ENCODE data around the gene HSD11B1.

GRCh38 chr1:209670441-209671082 is 34.1 kb upstream of the HSD11B1 start:
- TF ChIP-seq CTCF (IDR thresholded peaks at IDR 0.05; ENCODE audit: poor library complexity, severe bottlenecking) (no peak), SMC3 (conservative IDR thresholded peaks at IDR 0.05; ENCODE audit: poor library complexity) (no peak), POLR2AphosphoS5 (IDR thresholded peaks at IDR 0.05) (no peak), EZH2 (IDR thresholded peaks at IDR 0.05; ENCODE audit: borderline replicate concordance, insufficient read depth, low read length, poor library complexity, severe bottlenecking) (no peak), TAF1 (IDR thresholded peaks at IDR 0.05; ENCODE audit: low read depth) (no peak), EP300 (conservative IDR thresholded peaks at IDR 0.05; ENCODE audit: poor library complexity, severe bottlenecking) (no peak), REST (IDR thresholded peaks at IDR 0.05; ENCODE audit: borderline replicate concordance) (no peak), RAD21 (conservative IDR thresholded peaks at IDR 0.05) (no peak)
